ENCODE measurements around the gene EPN2.

DNA sequence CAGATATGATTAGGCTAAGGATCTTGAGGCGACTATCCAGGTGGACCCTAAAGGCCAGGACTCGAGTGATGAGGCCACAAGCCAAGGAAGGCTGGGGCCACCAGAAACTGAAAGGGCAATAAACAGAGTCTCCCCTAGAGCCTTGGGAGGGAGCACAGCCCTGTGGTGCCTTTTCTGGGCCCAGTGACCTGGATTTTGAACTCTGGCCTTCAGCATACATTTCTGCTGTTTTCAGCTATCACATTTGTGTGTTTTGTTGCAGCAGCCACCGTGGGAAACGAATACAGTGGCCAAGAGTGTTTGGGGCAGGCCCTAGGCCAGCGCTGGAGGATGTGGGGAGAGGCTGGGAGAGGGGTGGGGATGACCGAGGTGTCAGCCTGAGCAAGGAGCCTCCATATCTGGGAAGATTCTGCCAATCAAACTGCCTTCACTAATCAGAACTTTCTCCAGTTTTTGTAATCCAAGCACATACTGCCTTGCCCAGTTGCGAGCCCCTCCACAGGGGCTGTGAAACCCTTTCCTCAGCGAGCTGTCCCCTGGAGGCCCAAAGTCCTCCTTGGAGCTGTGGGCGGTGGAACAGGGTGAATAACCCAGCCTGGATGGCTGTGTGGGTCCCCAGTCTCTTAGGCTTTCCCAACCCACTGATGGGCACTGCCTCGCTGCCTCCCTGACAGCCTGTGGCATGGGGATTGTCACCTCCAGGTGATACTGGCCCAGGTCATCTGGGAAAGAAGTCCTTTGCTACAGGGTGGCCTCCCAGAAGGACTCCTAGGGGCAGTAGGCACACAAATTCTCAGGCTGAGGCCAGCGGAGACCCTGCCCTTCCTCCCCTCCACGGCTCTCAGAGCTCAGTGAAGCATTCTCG lies 108.6 kb downstream of the EPN2 start:
- TF ChIP-seq, protein P1, sequence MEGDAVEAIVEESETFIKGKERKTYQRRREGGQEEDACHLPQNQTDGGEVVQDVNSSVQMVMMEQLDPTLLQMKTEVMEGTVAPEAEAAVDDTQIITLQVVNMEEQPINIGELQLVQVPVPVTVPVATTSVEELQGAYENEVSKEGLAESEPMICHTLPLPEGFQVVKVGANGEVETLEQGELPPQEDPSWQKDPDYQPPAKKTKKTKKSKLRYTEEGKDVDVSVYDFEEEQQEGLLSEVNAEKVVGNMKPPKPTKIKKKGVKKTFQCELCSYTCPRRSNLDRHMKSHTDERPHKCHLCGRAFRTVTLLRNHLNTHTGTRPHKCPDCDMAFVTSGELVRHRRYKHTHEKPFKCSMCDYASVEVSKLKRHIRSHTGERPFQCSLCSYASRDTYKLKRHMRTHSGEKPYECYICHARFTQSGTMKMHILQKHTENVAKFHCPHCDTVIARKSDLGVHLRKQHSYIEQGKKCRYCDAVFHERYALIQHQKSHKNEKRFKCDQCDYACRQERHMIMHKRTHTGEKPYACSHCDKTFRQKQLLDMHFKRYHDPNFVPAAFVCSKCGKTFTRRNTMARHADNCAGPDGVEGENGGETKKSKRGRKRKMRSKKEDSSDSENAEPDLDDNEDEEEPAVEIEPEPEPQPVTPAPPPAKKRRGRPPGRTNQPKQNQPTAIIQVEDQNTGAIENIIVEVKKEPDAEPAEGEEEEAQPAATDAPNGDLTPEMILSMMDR (IDR thresholded peaks at IDR 0.05): no peak
- no peak for TF ChIP-seq POLR2A (IDR thresholded peaks at IDR 0.05)
